Measurements from ENCODE around the gene FOXB1. TPM values are rescaled to one million over a fixed set of nuclear protein-coding genes. Genes with fewer than 3 reads are reported as not detected.

The FOXB1 gene
- total RNA-seq, 1 donor from 2014 or later, result 6.7 TPM

DNA sequence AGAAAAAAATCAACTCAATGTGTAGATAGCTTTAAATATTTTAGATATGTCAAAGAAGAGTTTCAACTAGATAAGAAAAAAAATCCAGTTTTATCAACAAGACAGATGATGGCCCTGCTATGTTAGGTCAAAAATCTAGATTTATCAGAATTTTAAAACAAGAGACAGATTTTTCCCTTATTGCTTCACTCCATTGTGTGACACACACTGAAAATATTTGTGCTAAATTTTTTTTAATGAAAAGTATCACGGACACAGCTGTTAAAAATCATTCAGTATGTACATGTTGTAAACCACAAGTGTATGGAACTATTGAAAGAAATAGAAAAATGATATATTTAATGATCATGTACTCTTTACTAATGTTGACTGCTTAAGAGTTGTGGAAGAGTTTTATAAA, 43.6 kb downstream of the FOXB1 start:
- Mint-ChIP-seq H3K36me3 (ENCODE audit: low read depth, unreplicated experiment) (no peaks in the 10 kb centered on the region), H3K27ac (ENCODE audit: unreplicated experiment) (no peak overlapping the region), H3K9me3 (ENCODE audit: unreplicated experiment) (no peaks in the 10 kb centered on the region), H3K27me3 (ENCODE audit: unreplicated experiment) (no peaks in the 10 kb centered on the region), H3K4me3 (ENCODE audit: unreplicated experiment) (no peak overlapping the region), H3K4me1 (ENCODE audit: unreplicated experiment) (no peaks in the 10 kb centered on the region)
- TF ChIP-seq, protein P1, sequence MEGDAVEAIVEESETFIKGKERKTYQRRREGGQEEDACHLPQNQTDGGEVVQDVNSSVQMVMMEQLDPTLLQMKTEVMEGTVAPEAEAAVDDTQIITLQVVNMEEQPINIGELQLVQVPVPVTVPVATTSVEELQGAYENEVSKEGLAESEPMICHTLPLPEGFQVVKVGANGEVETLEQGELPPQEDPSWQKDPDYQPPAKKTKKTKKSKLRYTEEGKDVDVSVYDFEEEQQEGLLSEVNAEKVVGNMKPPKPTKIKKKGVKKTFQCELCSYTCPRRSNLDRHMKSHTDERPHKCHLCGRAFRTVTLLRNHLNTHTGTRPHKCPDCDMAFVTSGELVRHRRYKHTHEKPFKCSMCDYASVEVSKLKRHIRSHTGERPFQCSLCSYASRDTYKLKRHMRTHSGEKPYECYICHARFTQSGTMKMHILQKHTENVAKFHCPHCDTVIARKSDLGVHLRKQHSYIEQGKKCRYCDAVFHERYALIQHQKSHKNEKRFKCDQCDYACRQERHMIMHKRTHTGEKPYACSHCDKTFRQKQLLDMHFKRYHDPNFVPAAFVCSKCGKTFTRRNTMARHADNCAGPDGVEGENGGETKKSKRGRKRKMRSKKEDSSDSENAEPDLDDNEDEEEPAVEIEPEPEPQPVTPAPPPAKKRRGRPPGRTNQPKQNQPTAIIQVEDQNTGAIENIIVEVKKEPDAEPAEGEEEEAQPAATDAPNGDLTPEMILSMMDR (IDR thresholded peaks at IDR 0.05; ENCODE audit: unreplicated experiment), result no peak
- DNase-seq (ENCODE audit: low spot score), result no peak

DNA sequence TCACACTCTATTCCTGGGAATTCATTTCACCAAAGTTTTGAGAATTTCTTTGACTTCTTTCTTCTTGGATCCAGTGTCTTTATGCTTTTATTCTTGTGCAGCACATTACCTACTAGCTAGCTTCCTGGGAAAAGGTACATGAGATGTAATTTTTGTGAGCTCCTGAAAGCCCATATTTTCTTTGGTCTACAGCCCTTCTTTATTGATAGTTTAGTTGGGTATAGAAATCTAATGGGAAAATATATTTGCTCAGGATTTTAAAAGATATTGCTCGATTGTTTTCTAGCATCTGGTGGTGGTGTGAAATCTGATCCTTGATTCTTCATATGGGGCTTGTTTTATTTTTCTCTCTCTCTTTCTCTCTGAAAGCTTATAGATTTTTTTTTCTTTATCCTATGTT, 45.8 kb downstream of the FOXB1 start:
- no peak overlapping the region for H3K4me3 Mint-ChIP-seq (ENCODE audit: unreplicated experiment)
- no peak for DNase-seq (ENCODE audit: low spot score)
- no peaks in the 10 kb centered on the region for H3K4me1 Mint-ChIP-seq (ENCODE audit: unreplicated experiment)
- TF ChIP-seq, protein P1 (IDR thresholded peaks at IDR 0.05; ENCODE audit: unreplicated experiment), result no peak
- H3K9me3 Mint-ChIP-seq (ENCODE audit: unreplicated experiment), result no peaks in the 10 kb centered on the region
- no peaks in the 10 kb centered on the region for H3K36me3 Mint-ChIP-seq (ENCODE audit: low read depth, unreplicated experiment)
- no peaks in the 10 kb centered on the region for H3K27me3 Mint-ChIP-seq (ENCODE audit: unreplicated experiment)
- H3K27ac Mint-ChIP-seq (ENCODE audit: unreplicated experiment), result no peak overlapping the region

DNA sequence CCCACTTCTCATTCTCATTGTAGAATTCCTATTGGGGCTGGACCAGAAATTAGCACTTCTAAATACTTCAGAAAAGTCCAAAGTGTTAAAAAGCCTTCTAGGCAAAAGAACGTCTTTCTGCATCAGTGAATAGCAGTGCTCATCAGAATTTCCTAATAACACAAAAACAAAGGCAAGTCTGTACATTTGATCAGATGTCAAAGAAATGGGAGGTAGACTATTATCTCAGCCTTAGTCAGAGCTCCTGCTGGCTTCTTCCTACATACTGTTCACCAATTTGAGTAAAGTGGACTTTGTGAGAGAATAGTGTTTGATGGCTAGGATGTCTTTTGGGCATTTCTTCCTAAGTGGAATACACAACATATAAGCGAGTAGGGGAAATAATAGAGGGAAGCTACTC, 48.7 kb downstream of the FOXB1 start:
- H3K4me1 Mint-ChIP-seq (ENCODE audit: unreplicated experiment), result no peaks in the 10 kb centered on the region
- H3K27me3 Mint-ChIP-seq (ENCODE audit: unreplicated experiment), result peaks cover 2% of the 10 kb centered on the region
- no peak overlapping the region for H3K27ac Mint-ChIP-seq (ENCODE audit: unreplicated experiment)
- no peaks in the 10 kb centered on the region for H3K9me3 Mint-ChIP-seq (ENCODE audit: unreplicated experiment)
- DNase-seq (ENCODE audit: low spot score), result no peak
- H3K4me3 Mint-ChIP-seq (ENCODE audit: unreplicated experiment), result no peak overlapping the region
- H3K36me3 Mint-ChIP-seq (ENCODE audit: low read depth, unreplicated experiment), result no peaks in the 10 kb centered on the region
- TF ChIP-seq, protein P1 (IDR thresholded peaks at IDR 0.05; ENCODE audit: unreplicated experiment), result no peak

DNA sequence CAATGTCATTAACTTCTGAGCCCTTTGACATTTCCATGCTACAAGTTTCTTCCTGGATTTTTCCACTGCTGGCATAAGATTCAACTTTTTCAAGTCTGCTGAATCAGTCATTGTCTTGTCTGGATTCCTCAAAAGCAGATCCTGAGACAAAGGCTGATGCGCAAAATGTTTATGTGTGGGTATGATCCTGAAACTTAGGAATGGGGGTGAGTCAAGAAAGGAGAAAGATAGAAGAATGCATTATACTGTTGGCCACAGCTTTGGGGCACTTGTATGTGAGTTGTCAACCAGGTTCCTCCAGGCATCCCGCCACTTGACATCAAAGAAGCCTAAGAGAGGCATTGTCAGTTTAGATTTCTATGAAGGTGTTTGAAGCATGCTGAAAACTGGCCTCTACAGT, 50.4 kb downstream of the FOXB1 start:
- Mint-ChIP-seq H3K27ac (ENCODE audit: unreplicated experiment) (no peak overlapping the region), H3K4me1 (ENCODE audit: unreplicated experiment) (no peaks in the 10 kb centered on the region), H3K36me3 (ENCODE audit: low read depth, unreplicated experiment) (no peaks in the 10 kb centered on the region), H3K9me3 (ENCODE audit: unreplicated experiment) (no peaks in the 10 kb centered on the region), H3K27me3 (ENCODE audit: unreplicated experiment) (peaks cover 2% of the 10 kb centered on the region), H3K4me3 (ENCODE audit: unreplicated experiment) (no peak overlapping the region)
- DNase-seq (ENCODE audit: low spot score), result no peak
- TF ChIP-seq, protein P1 (IDR thresholded peaks at IDR 0.05; ENCODE audit: unreplicated experiment), result no peak

Data from endothelial cell (in vitro differentiated cells).